Neural crest cell (in vitro differentiated cells): ENCODE measurements around the gene OTUD3. TPM values are rescaled to one million over a fixed set of nuclear protein-coding genes. Genes with fewer than 3 reads are reported as not detected.

Source experiments
- DNase-seq: peaks from one replicate; pipeline ENCODE4 v3.0.0; 2021; ENCODE audit warnings: low read depth, mixed read lengths, low spot score
- H3K27ac Mint-ChIP-seq: one replicate; pipeline ENCODE4 v1.8.0; 2021; ENCODE audit warnings: mild to moderate bottlenecking, mixed read lengths; ENCODE audit not compliant: unreplicated experiment
- H3K27me3 Mint-ChIP-seq: 2 replicates; pipeline ENCODE4 v1.8.0; 2021; ENCODE audit warnings: low read depth, mild to moderate bottlenecking, mixed read lengths
- H3K36me3 Mint-ChIP-seq: 2 replicates; pipeline ENCODE4 v1.8.0; 2021; ENCODE audit warnings: low read depth, mild to moderate bottlenecking, mixed read lengths
- H3K4me1 Mint-ChIP-seq: 2 replicates; pipeline ENCODE4 v1.8.0; 2021; ENCODE audit warnings: mixed read lengths
- H3K4me3 Mint-ChIP-seq: one replicate; pipeline ENCODE4 v1.8.0; 2021; ENCODE audit warnings: mild to moderate bottlenecking, mixed read lengths
- H3K9me3 Mint-ChIP-seq: 2 replicates; pipeline ENCODE4 v1.8.0; 2021; ENCODE audit warnings: mixed read lengths
- CTCF ChIP-seq: fragments of 200-600 bp; sonication (generic); conservative IDR thresholded peaks from 2 replicates; pipeline ENCODE4 v1.5.0; 2021; ENCODE audit warnings: antibody characterized with exemption, mild to moderate bottlenecking
- total RNA-seq: library from RNA; stranded (reverse); gene quantifications from 2 replicates; pipeline ENCODE4 v1.2.1, GENCODE V29; 2021

Gene OTUD3
- total RNA-seq, 1 donor from 2014 or later: 23.3 TPM

DNA sequence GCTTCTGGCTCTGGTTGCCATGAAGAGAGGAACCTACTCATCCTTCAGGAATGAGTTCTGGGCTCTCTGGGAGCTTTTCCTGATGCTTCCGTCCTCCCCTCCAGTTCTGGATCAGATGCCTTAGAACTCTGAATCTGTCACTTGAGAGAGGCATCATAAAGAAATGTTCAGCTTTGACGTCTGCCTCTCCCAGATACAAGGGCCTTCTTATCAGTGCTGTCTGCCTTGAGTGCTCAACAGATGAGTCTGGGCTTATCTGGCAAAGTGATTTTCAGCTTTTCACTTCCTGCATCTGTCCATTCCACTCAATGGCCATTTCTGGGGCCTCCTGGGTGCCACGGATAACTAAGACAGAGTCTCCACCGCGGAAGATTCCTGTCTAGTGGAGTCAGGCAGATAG lies 12.3 kb upstream of the OTUD3 start:
- peaks cover 2% of the 10 kb centered on the region for H3K9me3 Mint-ChIP-seq
- no peak for DNase-seq
- no peak overlapping the region for H3K27ac Mint-ChIP-seq
- no peaks in the 10 kb centered on the region for H3K36me3 Mint-ChIP-seq
- no peak overlapping the region for H3K4me3 Mint-ChIP-seq
- no peak for TF ChIP-seq CTCF
- no peaks in the 10 kb centered on the region for H3K4me1 Mint-ChIP-seq
- H3K27me3 Mint-ChIP-seq: peaks cover 35% of the 10 kb centered on the region

DNA sequence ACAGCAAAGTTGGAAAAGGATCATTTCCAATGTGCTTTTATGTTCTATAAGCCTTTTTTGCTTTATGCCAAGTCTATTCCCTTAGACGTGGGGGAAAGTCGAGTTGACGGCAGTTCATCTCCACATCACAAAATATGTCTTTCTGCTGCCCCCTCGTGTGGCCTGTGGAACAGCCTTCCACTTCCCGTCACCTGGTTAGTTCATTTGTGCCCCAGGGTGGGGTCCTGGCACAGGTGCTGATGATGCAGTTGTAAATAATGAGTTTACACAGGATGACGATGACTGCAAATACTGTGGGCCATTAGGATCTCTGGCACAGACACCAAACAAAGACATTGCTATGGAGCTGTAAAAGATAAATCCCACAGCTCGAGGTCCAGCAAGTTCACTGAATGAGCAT lies 10.0 kb upstream of the OTUD3 start:
- H3K27ac Mint-ChIP-seq: no peak overlapping the region
- H3K27me3 Mint-ChIP-seq: peaks cover 25% of the 10 kb centered on the region
- peaks cover 2% of the 10 kb centered on the region for H3K9me3 Mint-ChIP-seq
- TF ChIP-seq CTCF: no peak
- DNase-seq: no peak
- H3K36me3 Mint-ChIP-seq: no peaks in the 10 kb centered on the region
- H3K4me3 Mint-ChIP-seq: no peak overlapping the region
- no peaks in the 10 kb centered on the region for H3K4me1 Mint-ChIP-seq

GRCh38 chr1:19877181-19877750 lies 4.9 kb upstream of the OTUD3 start:
- H3K27ac Mint-ChIP-seq: no peak overlapping the region

GRCh38 chr1:19877821-19878636 lies 4.2 kb upstream of the OTUD3 start:
- H3K27ac Mint-ChIP-seq: no peak overlapping the region
- H3K4me3 Mint-ChIP-seq: peak overlapping the region; percentile 72
- H3K4me1 Mint-ChIP-seq: peaks cover 12% of the 10 kb centered on the region
- no peaks in the 10 kb centered on the region for H3K36me3 Mint-ChIP-seq
- H3K27me3 Mint-ChIP-seq: peaks cover 2% of the 10 kb centered on the region
- peaks cover 5% of the 10 kb centered on the region for H3K9me3 Mint-ChIP-seq
- no peak for TF ChIP-seq CTCF
- no peak for DNase-seq

More at GRCh38 chr1:19877181-19877750, 4.9 kb upstream of the OTUD3 start:
- no peak for TF ChIP-seq CTCF
- no peak for DNase-seq
- Mint-ChIP-seq H3K4me3 (no peak overlapping the region), H3K27me3 (peaks cover 6% of the 10 kb centered on the region), H3K36me3 (no peaks in the 10 kb centered on the region), H3K4me1 (peaks cover 10% of the 10 kb centered on the region), H3K9me3 (peaks cover 5% of the 10 kb centered on the region)

DNA sequence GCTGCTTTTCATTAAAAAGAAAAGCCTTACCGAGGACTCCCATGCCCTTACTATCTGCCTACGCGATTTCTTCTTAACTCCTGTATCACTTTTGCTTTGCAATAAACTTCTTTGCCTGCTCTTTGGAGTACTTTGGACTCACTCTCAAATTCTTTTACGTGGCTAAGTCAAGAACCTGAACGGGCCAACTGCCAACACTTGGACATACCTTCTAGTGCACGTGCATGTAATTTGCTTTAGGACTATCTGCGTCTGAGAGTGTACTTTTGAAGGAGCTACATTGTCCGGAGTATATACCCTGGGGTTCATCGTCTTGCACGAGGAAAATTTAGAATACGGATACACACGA lies 3.6 kb upstream of the OTUD3 start:
- no peak overlapping the region for H3K4me3 Mint-ChIP-seq
- no peak for TF ChIP-seq CTCF
- H3K27ac Mint-ChIP-seq: no peak overlapping the region
- DNase-seq: no peak
- H3K27me3 Mint-ChIP-seq: peaks cover 2% of the 10 kb centered on the region
- no peaks in the 10 kb centered on the region for H3K36me3 Mint-ChIP-seq
- H3K9me3 Mint-ChIP-seq: peaks cover 3% of the 10 kb centered on the region
- H3K4me1 Mint-ChIP-seq: peaks cover 18% of the 10 kb centered on the region
